Keratinocyte (primary cell): ENCODE measurements around the gene LUM.

ENCODE experiments used
- CTCF ChIP-seq, 3 experiments: IDR thresholded peaks in 1 of 3; conservative IDR thresholded peaks in 1 of 3; optimal IDR thresholded peaks in 1 of 3; 2 replicates in 2 of 3; 3 replicates in 1 of 3; pipeline versions ENCODE3 to v1.5.1; 2011; ENCODE audit warnings: low read length in 3 of 3, mild to moderate bottlenecking in 3 of 3, moderate library complexity in 2 of 3, control low read depth in 1 of 3, inconsistent platforms in 1 of 3; ENCODE audit not compliant: insufficient read depth in 2 of 3; ENCODE audit errors: extremely low read depth in 1 of 3
- EZH2 ChIP-seq: IDR thresholded peaks from one replicate; pipeline ENCODE4 v1.6.1; 2012; ENCODE audit warnings: inconsistent platforms, mild to moderate bottlenecking, low read length, moderate library complexity

DNA sequence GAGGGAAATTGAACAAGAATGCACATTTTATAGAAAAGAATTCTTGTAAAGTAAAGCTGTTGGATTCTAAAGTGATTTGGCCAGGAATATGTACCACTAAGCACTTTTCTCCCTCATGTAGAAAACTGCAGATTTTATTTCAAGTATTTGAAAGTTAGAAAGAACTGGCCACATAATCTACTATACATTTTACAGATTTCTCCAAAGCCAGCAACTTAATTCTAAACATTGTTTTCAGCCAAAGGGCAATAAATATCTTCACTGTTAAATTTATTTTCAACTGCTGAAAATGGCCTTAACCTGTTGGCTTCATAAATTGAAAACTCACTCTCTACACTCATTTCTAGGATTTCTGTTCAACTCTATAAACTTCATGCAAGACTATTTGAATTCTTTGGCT is 37.9 kb downstream of the LUM start:
- no peak for TF ChIP-seq CTCF (optimal IDR thresholded peaks at IDR 0.05 in 1 of 3, IDR thresholded peaks at IDR 0.05 in 1 of 3, conservative IDR thresholded peaks at IDR 0.05 in 1 of 3; ENCODE audit: extremely low read depth in 1 of 3, insufficient read depth in 2 of 3, low read length in 3 of 3)
- TF ChIP-seq EZH2 = no peak
